ENCODE measurements around the gene DND1.
A peak's percentile ranks its signal among the peaks of the same experiment; 100 is the strongest.

DND1 gene

GRCh38 chr5:140690941-140691924, 17.9 kb upstream of the DND1 start, which contains the start of the genes HARS1 and HARS2:
Gene HARS1 (minus strand): TSS chr5:140691370. CDS start chr5:140691304, 66 bp downstream.
Gene HARS2 (plus strand): TSS chr5:140691455. CDS start chr5:140691649, 194 bp downstream.
- ChIA-PET POLR2A (ENCODE audit: low non-redundant PET) (interaction anchor here (0.6 to 1.0 kb wide), 3 partner anchors 29 to 318 kb away, joined by 3 to 4 read pairs (median 4); partner anchors contain the start of genes IK and NDUFA2), CTCF (interaction anchor here (0.5 to 0.8 kb wide), 7 partner anchors 11 to 922 kb away, joined by 3 to 6 read pairs (median 3); no protein-coding TSS in a partner anchor)
- DNase-seq (ENCODE audit: low spot score): peak; percentile 98
- no peak for TF ChIP-seq CTCF (conservative IDR thresholded peaks at IDR 0.05; ENCODE audit: low read depth)
- H3K27ac ChIP-seq: peak within 1 kb of the TSS; percentile 93

- ChIA-PET POLR2A (ENCODE audit: low non-redundant PET) (interaction anchor here (0.6 kb wide), 1 partner anchor 317 kb away, joined by 4 read pairs; no protein-coding TSS in a partner anchor), CTCF (interaction anchor here (0.6 kb wide), 3 partner anchors 10 to 339 kb away, joined by 3 to 6 read pairs (median 3); no protein-coding TSS in a partner anchor)
- no peak for DNase-seq (ENCODE audit: low spot score)
- H3K27ac ChIP-seq: peak overlapping the region; percentile 93
- TF ChIP-seq CTCF (conservative IDR thresholded peaks at IDR 0.05; ENCODE audit: low read depth): no peak
Measured at GRCh38 chr5:140690376-140690932, 17.1 kb upstream of the DND1 start.

GRCh38 chr5:140678993-140679392, 5.6 kb upstream of the DND1 start:
- TF ChIP-seq CTCF (conservative IDR thresholded peaks at IDR 0.05; ENCODE audit: low read depth): no peak
- POLR2A ChIA-PET (ENCODE audit: low non-redundant PET): no interaction called here
- no peak overlapping the region for H3K27ac ChIP-seq
- CTCF ChIA-PET: no interaction called here
- DNase-seq (ENCODE audit: low spot score): no peak

GRCh38 chr5:140677947-140678346, 4.6 kb upstream of the DND1 start:
- ChIA-PET CTCF (no interaction called here), POLR2A (ENCODE audit: low non-redundant PET) (no interaction called here)
- DNase-seq (ENCODE audit: low spot score): no peak
- no peak for TF ChIP-seq CTCF (conservative IDR thresholded peaks at IDR 0.05; ENCODE audit: low read depth)
- no peak overlapping the region for H3K27ac ChIP-seq

GRCh38 chr5:140674629-140675028, 1.3 kb upstream of the DND1 start:
- CTCF ChIA-PET: interaction anchor here (0.6 kb wide), 1 partner anchor 10 kb away, joined by 4 read pairs; no protein-coding TSS in a partner anchor
- peak overlapping the region; percentile 18 for H3K27ac ChIP-seq
- POLR2A ChIA-PET (ENCODE audit: low non-redundant PET): interaction anchor here (0.7 kb wide), 2 partner anchors 27 to 36 kb away, joined by 5 to 6 read pairs; partner anchors contain the start of genes IK and NDUFA2
- DNase-seq (ENCODE audit: low spot score): no peak
- TF ChIP-seq CTCF (conservative IDR thresholded peaks at IDR 0.05; ENCODE audit: low read depth): no peak

GRCh38 chr5:140674211-140674610, 835 bp upstream of the DND1 start:
- TF ChIP-seq CTCF (conservative IDR thresholded peaks at IDR 0.05; ENCODE audit: low read depth): no peak
- ChIA-PET CTCF (no interaction called here), POLR2A (ENCODE audit: low non-redundant PET) (no interaction called here)
- peak overlapping the region; percentile 18 for H3K27ac ChIP-seq
- DNase-seq (ENCODE audit: low spot score): no peak

All from RWPE1 (cell line).